Esophagus (tissue), 2 donors: ENCODE results near the gene LMO1. TPM values are rescaled to one million over a fixed set of nuclear protein-coding genes. Genes with fewer than 3 reads are reported as not detected.

Experiments
- H3K27ac ChIP-seq, 2 donors: one replicate each; pipeline ENCODE4 v1.5.1; 2013; ENCODE audit warnings: low read depth in 2 of 2, mild to moderate bottlenecking in 2 of 2, inconsistent platforms in 1 of 2, low read length in 1 of 2, moderate library complexity in 1 of 2
- H3K27me3 ChIP-seq, 2 donors: one replicate each; pipeline ENCODE4 v1.6.1; 2013; ENCODE audit warnings: low read length in 2 of 2, control low read depth in 1 of 2, mild to moderate bottlenecking in 1 of 2; ENCODE audit not compliant: insufficient read depth in 2 of 2, control insufficient read depth in 1 of 2
- H3K36me3 ChIP-seq, 2 donors: one replicate each; pipeline ENCODE4 v1.6.1; 2013; ENCODE audit warnings: low read length in 1 of 2; ENCODE audit not compliant: control insufficient read depth in 2 of 2, insufficient read depth in 2 of 2
- H3K4me1 ChIP-seq, 2 donors: one replicate each; pipeline ENCODE4 v1.6.1; 2013; ENCODE audit warnings: low read length in 1 of 2; ENCODE audit not compliant: control insufficient read depth in 2 of 2, insufficient read depth in 2 of 2
- H3K4me3 ChIP-seq, 2 donors: one replicate each; pipeline ENCODE4 v1.5.1; 2013; ENCODE audit warnings: low read length in 2 of 2, mild to moderate bottlenecking in 2 of 2, low read depth in 1 of 2, moderate library complexity in 1 of 2
- H3K9me3 ChIP-seq, 2 donors: one replicate each; pipeline ENCODE4 v1.6.1; 2013; ENCODE audit warnings: mild to moderate bottlenecking in 2 of 2, low read depth in 1 of 2, low read length in 1 of 2, moderate library complexity in 1 of 2; ENCODE audit not compliant: control insufficient read depth in 2 of 2, insufficient read depth in 1 of 2
- WGBS, 2 donors: extraction: QIAGEN DNeasy Blood & Tissue Kit; methylation state at CpG; one replicate each; pipeline ENCODE4 v1.1.7; 2013; 5-methylcytosine and 5-hydroxymethylcytosine counted together
- polyA plus RNA-seq, 2 donors: library from polyadenylated mRNA; stranded (reverse); fragments of 200-250 nt; gene quantifications; one replicate each; pipeline ENCODE4 v1.2.3, GENCODE V29; 2013
- donor health status: healthy with polysubstance abuse.
- donor health status: Bipolar disorder and iron deficiency.

The LMO1 gene
- polyA plus RNA-seq, 2 donors = 0.06 to 0.08 TPM

GRCh38 chr11:8259306-8259959 lies 4.2 kb downstream of the LMO1 start:
- Histone ChIP-seq H3K27me3 (peaks cover 0 to 9% of the 10 kb centered on the region in 2 donors), H3K4me1 (peaks cover 2 to 29% of the 10 kb centered on the region in 2 donors), H3K27ac (no peak overlapping the region), H3K36me3 (no peaks in the 10 kb centered on the region), H3K4me3 (no peak overlapping the region), H3K9me3 (no peaks in the 10 kb centered on the region)
- WGBS, 2 donors = 77 to 81% methylated on average over 11 of the region's 11 CpGs

- H3K27me3 ChIP-seq = peaks cover 0 to 9% of the 10 kb centered on the region in 2 donors
- H3K36me3 ChIP-seq = no peaks in the 10 kb centered on the region
- no peaks in the 10 kb centered on the region for H3K9me3 ChIP-seq
- no peak overlapping the region for H3K27ac ChIP-seq
- 55 to 64% methylated on average over 9 of the region's 9 CpGs for WGBS, 2 donors
- no peak overlapping the region for H3K4me3 ChIP-seq
- H3K4me1 ChIP-seq = peaks cover 2 to 29% of the 10 kb centered on the region in 2 donors
These were observed 4.9 kb downstream of the LMO1 start for GRCh38 chr11:8258784-8259183.

GRCh38 chr11:8258289-8258688 lies 5.4 kb downstream of the LMO1 start:
- peaks cover 2 to 29% of the 10 kb centered on the region in 2 donors for H3K4me1 ChIP-seq
- no peak overlapping the region for H3K27ac ChIP-seq
- H3K36me3 ChIP-seq = no peaks in the 10 kb centered on the region
- H3K4me3 ChIP-seq = no peak overlapping the region
- H3K9me3 ChIP-seq = no peaks in the 10 kb centered on the region
- 57 to 60% methylated on average over 5 of the region's 5 CpGs for WGBS, 2 donors
- H3K27me3 ChIP-seq = peaks cover 0 to 9% of the 10 kb centered on the region in 2 donors

GRCh38 chr11:8257003-8257664 lies 6.5 kb downstream of the LMO1 start:
- H3K9me3 ChIP-seq = no peaks in the 10 kb centered on the region
- no peak overlapping the region for H3K4me3 ChIP-seq
- 72 to 82% methylated on average over 4 of the region's 4 CpGs for WGBS, 2 donors
- no peak overlapping the region for H3K27ac ChIP-seq
- peaks cover 0 to 9% of the 10 kb centered on the region in 2 donors for H3K27me3 ChIP-seq
- no peaks in the 10 kb centered on the region for H3K36me3 ChIP-seq
- H3K4me1 ChIP-seq = peaks cover 2 to 26% of the 10 kb centered on the region in 2 donors

GRCh38 chr11:8256271-8257002 lies 7.2 kb downstream of the LMO1 start:
- H3K4me1 ChIP-seq = peaks cover 2 to 32% of the 10 kb centered on the region in 2 donors
- no peak overlapping the region for H3K27ac ChIP-seq
- H3K9me3 ChIP-seq = no peaks in the 10 kb centered on the region
- H3K27me3 ChIP-seq = peaks cover 0 to 4% of the 10 kb centered on the region in 2 donors
- H3K36me3 ChIP-seq = no peaks in the 10 kb centered on the region
- 80 to 86% methylated on average over 5 of the region's 5 CpGs for WGBS, 2 donors
- no peak overlapping the region for H3K4me3 ChIP-seq

- Histone ChIP-seq H3K27me3 (no peaks in the 10 kb centered on the region), H3K36me3 (no peaks in the 10 kb centered on the region), H3K4me3 (no peak overlapping the region), H3K27ac (no peak overlapping the region), H3K4me1 (peaks cover 0 to 33% of the 10 kb centered on the region in 2 donors), H3K9me3 (no peaks in the 10 kb centered on the region)
- WGBS, 2 donors = 85 to 89% methylated on average over 12 of the region's 12 CpGs
These were observed 10.1 kb downstream of the LMO1 start for GRCh38 chr11:8253566-8253965.

- Histone ChIP-seq H3K9me3 (no peaks in the 10 kb centered on the region), H3K4me1 (peaks cover 0 to 30% of the 10 kb centered on the region in 2 donors)
These were observed 10.7 kb downstream of the LMO1 start for GRCh38 chr11:8252946-8253345.

GRCh38 chr11:8252388-8252787 lies 11.3 kb downstream of the LMO1 start:
- no peaks in the 10 kb centered on the region for H3K9me3 ChIP-seq
- WGBS, 2 donors = 72 to 75% methylated on average over 5 of the region's 5 CpGs
- no peaks in the 10 kb centered on the region for H3K27me3 ChIP-seq
- no peaks in the 10 kb centered on the region for H3K36me3 ChIP-seq
- H3K4me3 ChIP-seq = no peak overlapping the region
- no peak overlapping the region for H3K27ac ChIP-seq
- peaks cover 0 to 27% of the 10 kb centered on the region in 2 donors for H3K4me1 ChIP-seq

More at GRCh38 chr11:8252946-8253345, 10.7 kb downstream of the LMO1 start:
- Histone ChIP-seq H3K4me3 (no peak overlapping the region), H3K36me3 (no peaks in the 10 kb centered on the region), H3K27ac (no peak overlapping the region), H3K27me3 (no peaks in the 10 kb centered on the region)
- 86 to 91% methylated on average over 5 of the region's 5 CpGs for WGBS, 2 donors

- H3K4me3 ChIP-seq = no peak overlapping the region
- no peaks in the 10 kb centered on the region for H3K9me3 ChIP-seq
- WGBS, 2 donors = 77 to 81% methylated on average over 10 of the region's 10 CpGs
- H3K27me3 ChIP-seq = no peaks in the 10 kb centered on the region
- peaks cover 0 to 23% of the 10 kb centered on the region in 2 donors for H3K4me1 ChIP-seq
- H3K27ac ChIP-seq = no peak overlapping the region
- no peaks in the 10 kb centered on the region for H3K36me3 ChIP-seq
These were observed 11.9 kb downstream of the LMO1 start for GRCh38 chr11:8251616-8252295.
